Motor neuron (in vitro differentiated cells): ENCODE results near the gene PRKCA. TPM values are rescaled to one million over a fixed set of nuclear protein-coding genes. Genes with fewer than 3 reads are reported as not detected.

ENCODE experiments used
- ATAC-seq, 8 experiments: fragments of 200-7000 bp; cut with Tn5 transposase; replicated peaks in 6 of 8; 2 replicates each; pipeline ENCODE4 v1.8.0; 2021; ENCODE audit warnings: mild to moderate bottlenecking in 8 of 8, moderate library complexity in 8 of 8
- H3K27ac ChIP-seq, 2 donors: fragments of 250-450 bp; sonication (Bioruptor Pico); 2 replicates each; pipeline ENCODE4 v1.9.0; 2021; ENCODE audit warnings: antibody characterized with exemption in 2 of 2, mild to moderate bottlenecking in 2 of 2, moderate library complexity in 1 of 2
- H3K4me1 ChIP-seq, 2 donors: fragments of 250-450 bp; sonication (Bioruptor Pico); replicated peaks in 1 of 2; 2 replicates each; pipeline ENCODE4 v1.6.1; 2021; ENCODE audit warnings: antibody characterized with exemption in 2 of 2, mild to moderate bottlenecking in 2 of 2, moderate library complexity in 1 of 2
- H3K4me3 ChIP-seq, 5 donors: fragments of 250-450 bp; sonication (Bioruptor Pico); 2 replicates each; pipeline ENCODE4 v1.9.0; 2021; ENCODE audit warnings: antibody characterized with exemption in 5 of 5, mild to moderate bottlenecking in 5 of 5, moderate library complexity in 4 of 5
- WGBS, 10 experiments: fragments of 450-650 bp; shearing (Covaris generic); methylation state at CpG; one replicate each; pipeline ENCODE4 v1.0.0; 2022; 5-methylcytosine and 5-hydroxymethylcytosine counted together
- in situ Hi-C, 9 experiments: fragments of 400-800 bp; cut with MboI; loops; one replicate each; pipeline ENCODE4 v1.15.0; 2021; ENCODE audit warnings: low sequenced_read_pairs in 9 of 9, low pct_unique_long_range_greater_than_20kb in 2 of 9; ENCODE audit not compliant: unreplicated experiment in 9 of 9
- total RNA-seq, 8 experiments: library from RNA; unstranded; fragments of 300-600 nt; gene quantifications; 2 replicates each; pipeline versions ENCODE4 v1.2.3 to v1.2.4, GENCODE V29; 2022

PRKCA gene
- total RNA-seq, 8 experiments from 2014 or later = 5.6 to 38.8 (median 8.7) TPM

- 62 to 100% (median 96%) methylated on average over 1 to 7 of the region's 10 CpGs; no CpG with 5 or more reads in 2 of the 10 experiments for WGBS, 10 experiments
- Histone ChIP-seq H3K4me3 (no peak overlapping the region), H3K27ac (no peak overlapping the region), H3K4me1 (peaks cover 15 to 30% of the 10 kb centered on the region in 2 donors)
- in situ Hi-C loops = no loop called here
- no peak for ATAC-seq
These were observed 503.2 kb downstream of the PRKCA start for GRCh38 chr17:66805567-66805966.

- Histone ChIP-seq H3K4me3 (no peak overlapping the region), H3K4me1 (peaks cover 21 to 35% of the 10 kb centered on the region in 2 donors), H3K27ac (no peak overlapping the region)
- 67 to 100% (median 90%) methylated on average over 1 to 5 of the region's 10 CpGs; no CpG with 5 or more reads in 4 of the 10 experiments for WGBS, 10 experiments
- ATAC-seq = no peak
- in situ Hi-C loops = no loop called here
These were observed 504.8 kb downstream of the PRKCA start for GRCh38 chr17:66807182-66807581.

DNA sequence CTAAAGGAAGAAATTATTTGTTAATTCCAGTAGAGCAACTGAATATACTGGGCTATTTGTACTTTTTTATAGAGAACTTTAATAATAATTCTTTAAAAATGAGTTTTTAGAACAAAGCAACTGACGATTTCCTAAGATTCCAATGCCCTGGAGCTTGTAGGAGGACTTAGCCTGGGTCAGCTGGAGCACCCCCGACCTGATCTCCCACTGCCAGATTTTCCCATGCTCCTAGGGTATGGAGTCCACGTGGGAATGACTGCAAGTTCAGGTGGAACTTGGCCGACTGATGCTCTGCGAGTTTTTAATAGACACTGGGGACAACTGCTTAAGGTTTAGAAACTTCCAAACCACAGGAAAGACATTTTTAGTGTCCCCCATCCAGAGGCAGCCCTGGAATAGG is 507.0 kb downstream of the PRKCA start:
- ATAC-seq = no peak
- Histone ChIP-seq H3K27ac (no peak overlapping the region), H3K4me1 (peaks cover 29 to 34% of the 10 kb centered on the region in 2 donors), H3K4me3 (no peak overlapping the region)
- in situ Hi-C loops = no loop called here
- WGBS, 10 experiments = 40 to 100% (median 84%) methylated on average over 1 to 5 of the region's 5 CpGs; no CpG with 5 or more reads in 2 of the 10 experiments

DNA sequence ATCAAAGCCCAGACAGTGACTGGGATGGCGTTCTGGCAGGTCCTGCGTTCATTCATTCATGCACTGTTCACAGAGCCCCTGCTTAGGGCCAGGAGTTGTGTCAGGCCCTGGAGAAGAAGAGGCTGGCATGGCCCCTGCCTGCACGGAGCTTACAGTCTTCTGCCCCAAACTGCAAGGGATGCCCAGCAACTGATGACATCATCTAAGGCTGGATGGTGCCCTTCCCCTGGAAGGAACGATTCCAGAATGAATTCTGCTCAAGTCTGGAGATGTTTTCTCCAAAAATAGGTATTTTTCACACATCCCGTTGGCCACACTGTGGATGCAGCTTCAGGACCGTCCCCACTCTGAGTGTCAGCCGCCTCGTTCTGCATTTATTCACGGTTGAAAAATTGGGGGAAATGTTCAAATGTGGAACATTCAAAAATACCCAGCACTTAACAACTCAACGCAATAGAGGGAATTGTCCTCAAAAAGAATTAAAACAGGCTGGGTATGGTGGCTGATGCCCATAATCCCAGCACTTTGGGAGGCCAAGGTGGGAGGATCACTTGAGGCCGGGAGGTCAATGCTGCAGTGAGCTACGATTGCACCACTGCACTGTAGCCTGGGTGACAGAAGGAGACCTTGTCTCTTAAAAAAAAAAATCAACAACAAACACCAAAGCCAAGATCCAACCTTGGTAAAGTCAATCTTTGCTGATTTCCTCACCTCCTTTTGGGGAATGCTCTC is 508.7 kb downstream of the PRKCA start:
- 81 to 100% (median 95%) methylated on average over 1 to 11 of the region's 12 CpGs for WGBS, 10 experiments

GRCh38 chr17:66811683-66812054 is 509.3 kb downstream of the PRKCA start:
- Histone ChIP-seq H3K27ac (peak overlapping the region in 1 of 2 donors; percentile 22), H3K4me3 (no peak overlapping the region), H3K4me1 (peaks cover 29 to 43% of the 10 kb centered on the region in 2 donors)
- ATAC-seq = peak in 1 of 8 experiments; percentile 17
- in situ Hi-C loops = no loop called here
- 0 to 100% (median 60%) methylated on average over 1 to 2 of the region's 9 CpGs; no CpG with 5 or more reads in 5 of the 10 experiments for WGBS, 10 experiments

More for the DNA sequence above, 508.7 kb downstream of the PRKCA start:
- Histone ChIP-seq H3K4me1 (peaks cover 29 to 43% of the 10 kb centered on the region in 2 donors), H3K27ac (no peak overlapping the region), H3K4me3 (no peak overlapping the region)
- in situ Hi-C loops = no loop called here
- no peak for ATAC-seq

- Histone ChIP-seq H3K4me1 (peaks cover 29 to 43% of the 10 kb centered on the region in 2 donors), H3K27ac (peak overlapping the region in 1 of 2 donors; percentile 22), H3K4me3 (no peak overlapping the region)
- in situ Hi-C loops = no loop called here
- WGBS, 10 experiments = 80 to 100% (median 100%) methylated on average over 1 to 4 of the region's 5 CpGs; no CpG with 5 or more reads in 5 of the 10 experiments
- peak in 1 of 8 experiments; percentile 10 for ATAC-seq
These were observed 510.2 kb downstream of the PRKCA start for GRCh38 chr17:66812571-66812970.

DNA sequence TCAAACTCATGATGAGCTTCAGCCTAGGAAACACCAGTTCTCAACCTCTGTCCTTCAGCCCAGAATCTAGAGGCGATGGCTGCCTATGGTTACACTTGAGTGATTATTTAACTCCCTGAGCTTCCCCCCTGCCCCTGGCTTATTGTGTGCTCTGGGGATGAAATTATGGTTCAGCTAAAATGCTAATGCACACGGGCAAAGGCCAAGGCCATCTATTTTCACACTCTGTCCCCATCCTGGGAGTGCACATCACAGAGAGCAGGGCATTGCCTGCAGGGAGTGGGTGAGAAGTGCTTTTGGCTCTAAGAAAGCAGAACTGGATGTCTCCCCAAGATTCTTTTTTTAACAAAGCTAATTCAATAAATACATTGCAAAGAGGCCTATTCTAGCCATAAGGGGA is 510.9 kb downstream of the PRKCA start:
- Histone ChIP-seq H3K27ac (peak overlapping the region in 1 of 2 donors; percentile 22), H3K4me3 (no peak overlapping the region), H3K4me1 (peaks cover 22 to 39% of the 10 kb centered on the region in 2 donors)
- WGBS, 10 experiments = 0 to 67% (median 33%) methylated on average over 1 of the region's 2 CpGs; no CpG with 5 or more reads in 3 of the 10 experiments
- in situ Hi-C loops = no loop called here
- ATAC-seq = peak in 5 of 8 experiments; percentile 59 to 97 (median 96)

GRCh38 chr17:66814026-66814425 is 511.6 kb downstream of the PRKCA start:
- in situ Hi-C loops = no loop called here
- Histone ChIP-seq H3K4me1 (peaks cover 20 to 38% of the 10 kb centered on the region in 2 donors), H3K4me3 (no peak overlapping the region), H3K27ac (peak overlapping the region in 1 of 2 donors; percentile 8)
- no peak for ATAC-seq
- 61 to 100% (median 87%) methylated on average over 1 to 5 of the region's 6 CpGs; no CpG with 5 or more reads in 2 of the 10 experiments for WGBS, 10 experiments

- no peak for ATAC-seq
- in situ Hi-C loops = no loop called here
- Histone ChIP-seq H3K4me3 (no peak overlapping the region), H3K4me1 (peaks cover 20 to 38% of the 10 kb centered on the region in 2 donors), H3K27ac (peak overlapping the region in 1 of 2 donors; percentile 8)
- WGBS, 10 experiments = 0 to 71% (median 20%) methylated on average over 1 to 2 of the region's 5 CpGs; no CpG with 5 or more reads in 5 of the 10 experiments
These were observed 512.2 kb downstream of the PRKCA start for GRCh38 chr17:66814570-66814969.

GRCh38 chr17:66817750-66818149 is 515.3 kb downstream of the PRKCA start:
- in situ Hi-C loops = no loop called here
- ATAC-seq = no peak
- Histone ChIP-seq H3K4me3 (no peak overlapping the region), H3K27ac (no peak overlapping the region), H3K4me1 (peaks cover 19 to 39% of the 10 kb centered on the region in 2 donors)
- WGBS, 10 experiments = 38 to 100% (median 100%) methylated on average over 1 of the region's 1 CpG; no CpG with 5 or more reads in 5 of the 10 experiments

DNA sequence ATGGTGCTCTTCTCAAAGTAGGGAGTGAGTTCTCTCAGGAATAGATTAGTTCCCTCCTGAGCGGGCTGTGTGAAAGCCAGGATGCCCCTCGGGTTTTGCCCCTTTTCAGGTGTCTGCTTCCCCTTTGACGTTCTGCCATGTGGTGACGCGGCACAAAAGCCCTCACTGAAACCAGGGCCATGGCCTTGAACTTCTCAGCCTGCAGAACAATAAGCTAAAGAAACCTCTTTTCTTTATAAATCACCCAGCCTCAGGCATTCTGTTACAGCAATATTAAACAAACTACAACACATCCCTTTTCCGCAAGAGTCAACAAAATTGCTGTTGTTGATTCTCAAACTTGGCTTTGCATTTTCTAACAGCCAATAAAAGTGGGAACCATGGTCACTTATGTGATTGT is 517.1 kb downstream of the PRKCA start:
- WGBS, 10 experiments = 57 to 100% (median 90%) methylated on average over 1 to 5 of the region's 6 CpGs; no CpG with 5 or more reads in 3 of the 10 experiments
- Histone ChIP-seq H3K27ac (no peak overlapping the region), H3K4me1 (peaks cover 9 to 22% of the 10 kb centered on the region in 2 donors), H3K4me3 (no peak overlapping the region)
- no peak for ATAC-seq
- in situ Hi-C loops = no loop called here

DNA sequence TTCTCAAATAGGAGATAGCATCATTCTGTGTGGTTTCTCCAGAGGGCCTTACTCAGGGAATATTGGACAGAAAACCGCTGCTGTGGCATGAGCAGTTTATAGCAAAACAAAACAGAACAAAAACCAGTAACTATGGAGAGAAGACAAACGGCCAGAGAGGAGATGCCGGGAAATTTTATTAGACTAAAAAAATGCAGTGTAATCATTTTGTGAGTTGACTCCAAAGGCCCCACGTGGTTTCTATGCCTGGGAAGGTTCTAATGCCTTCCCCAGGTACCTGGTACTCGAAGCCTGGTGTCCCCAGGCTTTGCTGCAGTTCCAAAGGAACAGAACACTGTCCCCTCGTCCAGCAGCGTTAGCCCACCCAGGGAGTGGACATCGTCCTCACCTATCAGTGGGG is 519.6 kb downstream of the PRKCA start:
- no peak overlapping the region for H3K27ac ChIP-seq
- H3K4me3 ChIP-seq = no peak overlapping the region
- in situ Hi-C loops = no loop called here
- peaks cover 9 to 12% of the 10 kb centered on the region in 2 donors for H3K4me1 ChIP-seq
- no peak for ATAC-seq
- WGBS, 10 experiments = 6 to 100% (median 70%) methylated on average over 1 to 8 of the region's 8 CpGs; no CpG with 5 or more reads in 1 of the 10 experiments

DNA sequence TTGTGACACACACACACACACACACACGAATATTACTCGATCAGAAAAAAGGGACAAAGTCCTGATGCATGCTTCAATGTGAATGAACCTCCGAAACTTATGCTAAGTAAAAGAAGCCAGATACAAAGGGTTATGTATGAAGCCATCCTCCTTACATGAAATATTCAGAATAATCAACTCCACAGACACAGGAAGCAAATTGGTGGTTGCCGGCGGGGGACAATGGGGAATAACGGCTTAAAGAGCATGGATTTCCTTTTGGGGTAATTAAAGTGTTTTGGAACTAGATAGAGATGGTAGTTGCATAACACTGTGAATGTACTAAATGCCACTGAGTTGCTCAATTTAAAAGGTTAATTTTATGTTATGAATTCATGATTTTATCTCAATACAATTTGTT is 524.4 kb downstream of the PRKCA start:
- H3K4me3 ChIP-seq = no peak overlapping the region
- no peak overlapping the region for H3K27ac ChIP-seq
- no peak for ATAC-seq
- in situ Hi-C loops = no loop called here
- 40 to 92% (median 57%) methylated on average over 2 to 6 of the region's 6 CpGs; no CpG with 5 or more reads in 1 of the 10 experiments for WGBS, 10 experiments
- peaks cover 29 to 30% of the 10 kb centered on the region in 2 donors for H3K4me1 ChIP-seq
